DND-41 (cell line): ENCODE results near the gene DLAT.

Source experiments
- CTCF ChIP-seq: IDR thresholded peaks from 2 replicates; pipeline ENCODE4 v1.5.1; 2012; ENCODE audit warnings: borderline replicate concordance, low read length, moderate library complexity, mild to moderate bottlenecking; ENCODE audit not compliant: poor library complexity, severe bottlenecking; ENCODE audit errors: extremely low read depth
- EZH2 ChIP-seq: IDR thresholded peaks from 3 replicates; pipeline ENCODE4 v1.6.1; 2012; ENCODE audit warnings: borderline replicate concordance, low read depth, mild to moderate bottlenecking, moderate library complexity, low read length, inconsistent platforms; ENCODE audit not compliant: severe bottlenecking

GRCh38 chr11:112062923-112063322 lies 37.7 kb downstream of the DLAT start:
- TF ChIP-seq CTCF (no peak), EZH2 (no peak)
